HG02623 (cell line): ENCODE data around the gene AKNAD1.

Experiments used
- ATAC-seq: cut with Tn5 transposase; IDR thresholded peaks from one replicate; pipeline ENCODE4 v1.9.1; 2021; ENCODE audit warnings: moderate library complexity; ENCODE audit not compliant: unreplicated experiment

AKNAD1 gene

DNA sequence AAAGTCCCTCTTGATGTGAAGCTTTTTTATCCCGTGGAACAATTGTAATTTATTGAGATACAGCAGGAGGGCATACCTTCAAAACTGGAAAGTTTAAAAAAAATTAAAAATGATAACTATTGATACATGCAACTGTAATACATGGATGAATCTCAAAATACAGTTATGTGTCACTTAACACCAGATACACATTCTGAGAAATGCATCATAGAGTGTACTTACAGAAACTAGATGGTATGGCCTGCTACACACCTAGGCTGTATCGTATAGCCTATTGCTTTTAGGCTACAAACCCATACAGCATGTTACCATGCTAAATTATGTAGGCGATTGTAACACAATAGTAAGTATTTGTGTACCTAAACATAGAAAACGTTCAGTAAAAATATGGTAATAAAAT is 7.1 kb upstream of the AKNAD1 start:
- no peak for ATAC-seq

- no peak for ATAC-seq
Observed at GRCh38 chr1:108862698-108863477, 6.0 kb upstream of the AKNAD1 start.

GRCh38 chr1:108862017-108862610 is 5.2 kb upstream of the AKNAD1 start:
- no peak for ATAC-seq

GRCh38 chr1:108861566-108861965 is 4.7 kb upstream of the AKNAD1 start:
- no peak for ATAC-seq

- no peak for ATAC-seq
Observed at GRCh38 chr1:108860190-108860907, 3.5 kb upstream of the AKNAD1 start.

DNA sequence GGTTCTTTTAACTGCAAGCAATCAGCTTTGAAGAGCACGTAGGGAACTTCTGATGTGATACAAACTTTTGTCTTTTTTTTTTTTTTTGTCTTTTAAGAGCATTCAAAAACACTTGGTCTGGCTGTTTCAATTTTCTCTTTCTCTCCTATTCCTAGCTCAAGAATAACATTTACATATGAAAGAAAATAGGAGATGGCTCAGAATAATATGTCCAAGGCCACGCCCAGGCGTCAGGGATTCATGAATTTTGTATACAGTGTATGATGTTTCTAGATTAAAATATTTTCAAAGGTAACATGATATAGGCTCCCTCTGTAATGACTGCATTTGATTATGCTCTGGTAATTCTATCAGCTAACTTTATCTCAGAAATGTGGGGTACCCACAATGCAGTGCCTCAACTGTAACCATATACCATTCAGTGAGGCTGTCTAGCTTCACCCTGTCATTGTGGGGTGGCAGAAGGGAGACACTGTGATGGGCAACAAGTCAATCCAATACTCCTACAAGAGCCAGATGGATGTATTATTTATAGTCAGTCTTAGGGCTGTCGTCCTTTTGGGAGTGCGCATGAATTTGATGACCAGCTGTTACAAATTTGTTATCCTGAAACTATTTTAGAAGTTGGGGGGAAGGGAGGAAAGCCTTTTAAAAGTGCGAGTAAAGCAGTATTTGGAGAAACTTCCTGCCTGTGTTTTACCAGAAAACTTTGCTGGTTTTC is 1.5 kb upstream of the AKNAD1 start:
- no peak for ATAC-seq

- no peak for ATAC-seq
Observed at GRCh38 chr1:108854221-108855019, 2.5 kb downstream of the AKNAD1 start.

DNA sequence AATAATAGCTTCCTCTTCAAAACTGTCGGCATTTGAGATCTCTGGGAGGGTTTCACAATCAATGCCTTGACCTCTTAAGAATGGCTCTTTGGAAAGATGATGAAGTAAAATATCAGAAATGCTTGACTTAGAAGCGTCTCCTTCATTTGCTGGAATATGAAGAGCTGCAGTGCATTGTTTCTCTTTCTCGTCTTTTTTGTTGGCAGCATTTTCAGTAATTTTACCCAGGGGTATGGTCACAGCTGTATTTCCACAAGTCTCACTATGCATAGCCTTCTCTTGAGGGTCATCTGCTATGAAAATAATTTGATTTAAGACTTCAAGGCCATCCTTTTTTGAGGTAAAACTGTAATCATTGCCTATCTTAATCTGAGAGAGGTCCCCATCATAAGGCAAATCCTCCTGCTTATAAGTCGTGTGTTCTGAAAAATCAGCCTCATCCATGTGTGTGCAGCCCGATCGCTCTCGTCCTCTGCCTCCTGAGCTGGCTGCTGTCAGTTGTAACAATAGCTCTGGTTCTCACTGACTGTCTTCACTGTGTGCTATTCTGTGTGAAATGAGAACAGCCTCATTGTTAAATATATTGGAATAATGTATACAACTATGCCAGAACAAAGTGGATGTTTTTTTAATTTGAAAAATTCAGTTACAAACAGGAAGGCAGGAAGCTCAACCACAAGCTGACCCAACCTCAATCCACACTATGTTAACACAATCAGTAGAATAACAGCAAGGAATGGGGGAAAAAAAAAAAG is 4.5 kb downstream of the AKNAD1 start:
- ATAC-seq, result no peak

GRCh38 chr1:108851567-108851966 is 5.3 kb downstream of the AKNAD1 start:
- ATAC-seq, result no peak

DNA sequence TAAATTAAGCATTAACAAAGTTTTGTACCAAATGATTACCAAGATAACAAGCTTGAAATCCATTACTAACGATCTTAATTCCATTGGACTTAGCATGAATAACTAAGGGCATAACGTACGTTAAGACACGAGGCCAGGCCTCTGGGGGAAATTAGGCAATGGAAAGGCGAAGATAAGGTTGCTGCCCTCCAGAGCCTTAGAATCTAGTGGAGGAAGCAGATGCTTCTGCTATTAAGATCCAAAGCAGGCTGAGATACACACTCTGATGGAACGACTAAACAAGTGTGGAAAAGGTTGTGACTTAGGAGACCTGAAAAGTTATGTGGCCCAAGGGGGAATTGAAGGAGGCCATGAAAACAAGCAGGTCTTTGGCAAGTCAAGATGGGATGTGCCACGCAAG is 6.0 kb downstream of the AKNAD1 start:
- ATAC-seq, result no peak

DNA sequence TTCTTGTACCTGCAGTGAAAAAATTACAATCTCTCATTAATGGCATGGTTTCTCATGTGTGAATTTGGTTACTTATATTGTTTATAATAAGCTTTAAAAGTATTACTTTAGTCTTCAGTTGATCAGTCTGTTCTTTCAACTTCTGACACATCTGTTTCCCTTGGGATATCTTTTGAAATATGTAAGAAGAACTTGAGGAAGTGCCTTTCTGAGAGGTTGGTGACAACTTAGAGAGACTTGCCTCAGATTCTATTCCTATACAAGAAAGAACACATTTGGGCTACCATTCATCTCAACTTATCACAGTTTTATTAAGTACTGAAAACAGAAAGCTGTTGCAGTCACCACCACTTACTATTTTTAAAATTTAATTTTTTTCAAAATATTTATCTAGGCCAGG is 8.1 kb downstream of the AKNAD1 start:
- ATAC-seq, result no peak

- ATAC-seq, result no peak
Observed at GRCh38 chr1:108847494-108847893, 9.4 kb downstream of the AKNAD1 start.

GRCh38 chr1:108845991-108846390 is 10.9 kb downstream of the AKNAD1 start:
- ATAC-seq, result no peak

GRCh38 chr1:108845446-108845845 is 11.4 kb downstream of the AKNAD1 start:
- ATAC-seq, result no peak

DNA sequence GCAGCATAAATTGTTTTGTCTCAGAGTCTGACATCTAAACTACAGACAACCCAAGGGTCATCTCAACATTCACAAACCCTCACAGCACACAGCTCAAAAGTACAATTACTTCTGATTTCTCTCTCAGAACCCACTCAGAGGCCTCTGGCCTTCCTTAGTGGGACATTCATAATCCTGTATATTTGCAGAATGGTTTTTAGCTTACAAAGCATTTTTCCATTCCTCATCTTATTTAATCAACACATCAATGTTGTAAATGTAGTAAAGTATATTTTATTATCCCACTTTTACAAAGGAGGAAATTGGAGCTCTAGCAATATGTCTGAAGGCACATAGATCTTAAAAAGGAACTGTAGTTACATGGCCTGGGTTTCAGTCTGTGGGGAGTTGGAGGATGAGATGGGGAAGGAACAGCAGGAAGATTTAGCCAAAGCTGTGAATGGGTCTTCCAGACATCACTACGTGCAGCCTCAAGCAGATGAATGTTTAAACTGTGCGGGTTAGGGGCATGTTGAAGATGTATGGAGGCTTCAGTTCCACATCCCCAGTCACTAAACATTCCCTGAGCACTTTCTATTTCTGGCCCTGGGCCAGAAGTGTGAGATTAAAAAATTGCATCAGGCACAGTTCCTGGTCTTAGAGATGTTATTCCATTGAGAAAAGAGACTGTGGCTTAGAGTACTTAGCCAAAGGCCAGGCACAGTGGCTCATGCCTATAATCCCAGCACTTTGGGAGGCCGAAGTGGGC is 13.3 kb downstream of the AKNAD1 start:
- no peak for ATAC-seq

GRCh38 chr1:108842525-108843181 is 14.2 kb downstream of the AKNAD1 start:
- no peak for ATAC-seq

- ATAC-seq, result no peak
Observed at GRCh38 chr1:108841703-108842102, 15.2 kb downstream of the AKNAD1 start.

GRCh38 chr1:108832929-108833328 is 24.0 kb downstream of the AKNAD1 start:
- no peak for ATAC-seq

DNA sequence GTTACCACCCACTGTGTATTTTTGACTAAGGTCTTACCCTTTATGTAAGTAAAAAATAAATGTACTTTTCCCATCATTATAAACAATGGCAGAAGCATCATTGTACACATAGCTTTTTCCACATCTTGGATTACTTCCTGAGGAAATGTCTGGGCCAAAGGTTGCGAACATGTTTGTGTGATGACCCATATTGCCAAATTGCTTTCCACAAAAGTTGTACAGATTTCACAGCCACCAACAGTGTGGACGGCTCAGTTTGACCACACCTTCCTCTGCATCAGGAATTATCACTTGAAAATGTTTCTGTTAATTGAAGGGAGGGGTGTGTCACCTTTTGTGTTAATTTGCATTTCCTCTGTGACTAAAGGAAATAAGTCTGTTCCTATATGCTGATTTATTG is 25.7 kb downstream of the AKNAD1 start:
- ATAC-seq, result no peak
